DND-41 (cell line): ENCODE results near the gene PPFIBP2.

ENCODE experiments used
- ATAC-seq: fragments of 200-7000 bp; cut with Tn5 transposase; 3 replicates; pipeline ENCODE4 v1.9.1; 2021; ENCODE audit warnings: low read depth; ENCODE audit not compliant: insufficient read depth
- DNase-seq: peaks from one replicate; pipeline ENCODE4 v3.0.0-alpha.2; 2020
- H2AFZ ChIP-seq: 2 replicates; pipeline ENCODE4 v1.6.0; 2012; ENCODE audit warnings: low read depth, low read length
- H3K27ac ChIP-seq: 2 replicates; pipeline ENCODE4 v1.5.1; 2012; ENCODE audit warnings: low read length, inconsistent platforms
- H3K27me3 ChIP-seq: fragments of 200-600 bp; sonication (generic); 2 replicates; pipeline ENCODE4 v1.6.0; 2012; ENCODE audit warnings: low read length, mild to moderate bottlenecking, inconsistent platforms; ENCODE audit not compliant: insufficient read depth, poor library complexity
- H3K36me3 ChIP-seq: 2 replicates; pipeline ENCODE4 v1.5.1; 2012; ENCODE audit warnings: low read length, inconsistent platforms; ENCODE audit not compliant: insufficient read depth
- H3K4me1 ChIP-seq: 2 replicates; pipeline ENCODE4 v1.5.1; 2012; ENCODE audit warnings: mild to moderate bottlenecking, low read length; ENCODE audit not compliant: insufficient read depth
- H3K4me2 ChIP-seq: 2 replicates; pipeline ENCODE4 v1.6.0; 2012; ENCODE audit warnings: mild to moderate bottlenecking, moderate library complexity, low read length, inconsistent platforms; ENCODE audit not compliant: insufficient read depth
- H3K4me3 ChIP-seq, 2 experiments: fragments of 200-600 bp in 1 of 2; shearing (Covaris generic) in 1 of 2; 2 replicates each; pipeline ENCODE4 v1.5.1; 2012 to 2016; ENCODE audit warnings: inconsistent platforms in 2 of 2, low read length in 2 of 2, mild to moderate bottlenecking in 2 of 2, low read depth in 1 of 2, moderate library complexity in 1 of 2
- H3K79me2 ChIP-seq: 2 replicates; pipeline ENCODE4 v1.6.0; 2012; ENCODE audit warnings: low read length, inconsistent platforms; ENCODE audit not compliant: insufficient read depth
- H3K9ac ChIP-seq: 2 replicates; pipeline ENCODE4 v1.6.0; 2012; ENCODE audit warnings: low read depth, mild to moderate bottlenecking, inconsistent platforms, low read length, moderate library complexity
- H3K9me3 ChIP-seq: 2 replicates; pipeline ENCODE4 v1.5.1; 2012; ENCODE audit warnings: low read length, moderate library complexity, mild to moderate bottlenecking, inconsistent platforms; ENCODE audit not compliant: insufficient read depth, severe bottlenecking
- H4K20me1 ChIP-seq: 2 replicates; pipeline ENCODE4 v1.6.0; 2012; ENCODE audit warnings: low read length; ENCODE audit not compliant: insufficient read depth
- CTCF ChIP-seq: IDR thresholded peaks from 2 replicates; pipeline ENCODE4 v1.5.1; 2012; ENCODE audit warnings: borderline replicate concordance, low read length, moderate library complexity, mild to moderate bottlenecking; ENCODE audit not compliant: poor library complexity, severe bottlenecking; ENCODE audit errors: extremely low read depth
- EZH2 ChIP-seq: IDR thresholded peaks from 3 replicates; pipeline ENCODE4 v1.6.1; 2012; ENCODE audit warnings: borderline replicate concordance, low read depth, mild to moderate bottlenecking, moderate library complexity, low read length, inconsistent platforms; ENCODE audit not compliant: severe bottlenecking

Gene PPFIBP2

GRCh38 chr11:7569044-7569443 is 55.2 kb downstream of the PPFIBP2 start:
- Histone ChIP-seq H4K20me1 (peaks cover 9% of the 10 kb centered on the region; the same call in 1 of the 2 replicates), H3K27ac (no peak overlapping the region), H3K4me3 (no peak overlapping the region), H3K4me1 (no peaks in the 10 kb centered on the region), H3K4me2 (no peak overlapping the region), H3K79me2 (no peaks in the 10 kb centered on the region), H3K27me3 (peaks cover 47% of the 10 kb centered on the region), H3K9me3 (no peaks in the 10 kb centered on the region), H3K9ac (no peak overlapping the region), H2AFZ (no peak overlapping the region), H3K36me3 (no peaks in the 10 kb centered on the region)
- DNase-seq (no peak), ATAC-seq (no peak)
- TF ChIP-seq CTCF (no peak), EZH2 (no peak)

DNA sequence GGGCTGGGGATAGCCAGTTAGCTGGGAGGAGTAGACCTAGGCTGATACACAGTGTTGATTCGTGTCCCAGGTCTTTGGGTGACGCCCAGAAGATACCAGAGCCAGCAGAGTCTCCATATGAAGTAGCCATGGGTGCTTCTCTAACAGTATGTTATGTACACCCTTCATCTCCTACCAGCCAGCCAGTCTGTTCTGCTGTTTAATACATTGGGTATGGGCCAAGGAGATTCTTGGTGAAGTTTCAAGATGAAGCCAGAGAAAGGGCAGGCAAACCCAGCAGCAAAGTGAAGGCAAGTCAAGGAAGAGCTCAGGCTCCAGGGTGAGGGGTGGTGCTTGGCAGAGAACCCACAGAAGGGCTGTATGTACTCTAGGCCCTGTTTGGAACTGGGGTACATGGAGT is 56.4 kb downstream of the PPFIBP2 start:
- Histone ChIP-seq H2AFZ (no peak overlapping the region), H3K9ac (no peak overlapping the region), H3K79me2 (no peaks in the 10 kb centered on the region), H3K36me3 (no peaks in the 10 kb centered on the region), H3K4me1 (no peaks in the 10 kb centered on the region), H3K27ac (no peak overlapping the region), H4K20me1 (peaks cover 9% of the 10 kb centered on the region), H3K4me2 (no peak overlapping the region), H3K27me3 (peaks cover 49% of the 10 kb centered on the region), H3K9me3 (no peaks in the 10 kb centered on the region), H3K4me3 (no peak overlapping the region)
- no peak for DNase-seq
- ATAC-seq: no peak
- TF ChIP-seq CTCF: no peak
- no peak for TF ChIP-seq EZH2

DNA sequence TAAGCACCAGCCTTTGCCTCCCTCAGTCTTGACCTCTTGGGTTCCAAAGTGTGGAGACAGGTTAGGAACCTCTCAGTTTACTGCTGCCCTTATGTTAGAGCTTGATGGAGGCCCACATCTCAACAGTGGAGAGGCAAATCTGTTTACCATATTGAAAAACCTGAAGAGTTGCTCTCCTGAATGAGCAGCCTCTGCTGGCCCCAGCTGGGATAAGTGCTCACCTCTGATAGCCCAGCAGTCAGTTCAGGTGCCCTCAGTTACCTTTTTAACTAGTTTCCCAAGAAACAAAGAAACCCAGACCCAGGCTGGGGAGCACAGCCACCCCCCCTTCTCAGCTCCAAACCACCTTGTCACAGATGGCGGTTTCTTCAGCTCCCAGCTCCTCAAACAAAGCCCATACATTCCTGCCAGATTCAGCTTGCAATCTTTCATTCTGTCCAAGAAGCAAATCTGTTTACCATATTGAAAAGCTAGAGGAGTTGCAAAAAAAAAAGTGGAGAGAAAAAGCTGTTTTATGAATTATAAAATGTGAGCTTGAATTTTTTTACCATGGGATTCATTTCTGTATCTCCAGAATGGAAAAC is 57.2 kb downstream of the PPFIBP2 start:
- no peaks in the 10 kb centered on the region for H3K36me3 ChIP-seq
- ATAC-seq: no peak
- H3K9ac ChIP-seq: no peak overlapping the region
- peaks cover 9% of the 10 kb centered on the region for H4K20me1 ChIP-seq
- H3K27me3 ChIP-seq: peaks cover 50% of the 10 kb centered on the region
- no peak overlapping the region for H3K4me2 ChIP-seq
- no peak overlapping the region for H3K4me3 ChIP-seq
- no peak for DNase-seq
- H3K79me2 ChIP-seq: no peaks in the 10 kb centered on the region
- H3K27ac ChIP-seq: no peak overlapping the region
- H3K9me3 ChIP-seq: no peaks in the 10 kb centered on the region
- TF ChIP-seq CTCF: no peak
- no peak for TF ChIP-seq EZH2
- H2AFZ ChIP-seq: no peak overlapping the region
- peaks cover 3% of the 10 kb centered on the region for H3K4me1 ChIP-seq
